K562 (cell line): ENCODE data around the gene ATRNL1. TPM values are rescaled to one million over a fixed set of nuclear protein-coding genes. Genes with fewer than 3 reads are reported as not detected.

Experiments used
- ATAC-seq: fragments of 200-7000 bp; cut with Tn5 transposase; 3 replicates; pipeline ENCODE4 v1.9.1; 2020; ENCODE audit warnings: moderate library complexity
- BruUV-seq: library from RNA; stranded (reverse); fragments of 400-500 nt; replicated peaks from 2 replicates; lab custom pipeline; 2021; lab: Mats Ljungman, UMichigan
- CTCF ChIA-PET: fragments of 300-600 bp; formaldehyde crosslinking; extraction: SDS; loops from one replicate; lab custom pipeline; 2021; ENCODE audit warnings: low intra/inter-chr PET ratio; lab: Yijun Ruan, JAX
- POLR2A ChIA-PET: fragments of 300-600, 350-650 bp; sonication (Branson Sonifier 250); formaldehyde crosslinking; extraction: SDS; loops from one replicate; lab custom pipeline; 2021; ENCODE audit warnings: antibody characterized with exemption, inconsistent platforms; lab: Yijun Ruan, JAX
- DNase-seq, 4 experiments: peaks; one replicate each; pipeline versions ENCODE4 v3.0.0 to v3.0.0-alpha.2; 2011 to 2018; ENCODE audit warnings: low spot score in 3 of 4, mixed read lengths in 3 of 4; ENCODE audit errors: extremely low read depth in 1 of 4
- FAIRE-seq: peaks from 2 replicates; lab custom pipeline; 2011; peaks lifted over from hg19 to GRCh38; lab: Jason Lieb, UNC
- H2AFZ ChIP-seq: 2 replicates; pipeline ENCODE4 v1.6.0; 2011; ENCODE audit warnings: low read depth, low read length, control low read depth, inconsistent platforms
- H3K27ac ChIP-seq: fragments of 200-600 bp; 3 replicates; pipeline ENCODE4 v1.8.0; 2011; ENCODE audit warnings: low read depth, mild to moderate bottlenecking, control low read depth, inconsistent platforms, low read length, moderate library complexity, mixed read lengths; ENCODE audit errors: extremely low read depth
- H3K27me3 ChIP-seq, 2 experiments: fragments of 300-600 bp in 1 of 2; 2 replicates in 1 of 2; 3 replicates in 1 of 2; pipeline versions ENCODE4 v1.6.0 to v1.8.0; 2011; ENCODE audit warnings: inconsistent platforms in 2 of 2, low read length in 2 of 2, mild to moderate bottlenecking in 1 of 2, mixed read lengths in 1 of 2, moderate library complexity in 1 of 2; ENCODE audit not compliant: control insufficient read depth in 2 of 2, insufficient read depth in 2 of 2
- H3K36me3 ChIP-seq: fragments of 300-600 bp; 3 replicates; pipeline ENCODE4 v1.8.0; 2011; ENCODE audit warnings: mild to moderate bottlenecking, low read length, inconsistent platforms; ENCODE audit not compliant: control insufficient read depth, insufficient read depth
- H3K4me1 ChIP-seq, 2 experiments: fragments of 200-600 bp in 1 of 2; replicated peaks in 1 of 2; 2 replicates in 1 of 2; 3 replicates in 1 of 2; pipeline versions ENCODE4 v1.5.1 to v1.8.0; 2011; ENCODE audit warnings: inconsistent platforms in 2 of 2, low read length in 2 of 2, mild to moderate bottlenecking in 1 of 2, mixed read lengths in 1 of 2, moderate library complexity in 1 of 2; ENCODE audit not compliant: control insufficient read depth in 2 of 2, insufficient read depth in 2 of 2
- H3K4me2 ChIP-seq: 2 replicates; pipeline ENCODE4 v1.6.1; 2011; ENCODE audit warnings: low read length, control low read depth, inconsistent platforms, mixed read lengths; ENCODE audit not compliant: insufficient read depth
- H3K4me3 ChIP-seq: fragments of 200-600 bp; sonication (generic), shearing (Covaris generic); 2 replicates; pipeline ENCODE4 v1.5.1; 2016; ENCODE audit warnings: control low read depth, inconsistent platforms
- H3K79me2 ChIP-seq: fragments of 200-600 bp; 3 replicates; pipeline ENCODE4 v1.8.0; 2011; ENCODE audit warnings: low read length, inconsistent platforms; ENCODE audit not compliant: control insufficient read depth, insufficient read depth
- H3K9ac ChIP-seq, 2 experiments: 2 replicates each; pipeline versions ENCODE4 v1.6.0 to v1.6.1; 2011; ENCODE audit warnings: low read depth in 2 of 2, low read length in 2 of 2, control low read depth in 1 of 2, inconsistent platforms in 1 of 2, mild to moderate bottlenecking in 1 of 2, mixed read lengths in 1 of 2; ENCODE audit not compliant: insufficient read depth in 1 of 2
- H3K9me1 ChIP-seq: one replicate; pipeline ENCODE4 v1.6.0; 2011; ENCODE audit warnings: inconsistent platforms, mild to moderate bottlenecking, low read length, moderate library complexity; ENCODE audit not compliant: control insufficient read depth, insufficient read depth
- H3K9me3 ChIP-seq: replicated peaks from 2 replicates; pipeline ENCODE4 v1.5.1; 2011; ENCODE audit warnings: low read depth, low read length, inconsistent platforms; ENCODE audit not compliant: control insufficient read depth, insufficient read depth
- H4K20me1 ChIP-seq: replicated peaks from 2 replicates; pipeline ENCODE4 v1.6.1; 2011; ENCODE audit warnings: low read length, inconsistent platforms, mixed read lengths; ENCODE audit not compliant: control insufficient read depth, insufficient read depth
- CTBP1 ChIP-seq: fragments of 450-650 bp; IDR thresholded peaks from 2 replicates; pipeline ENCODE4 v1.6.1; 2016; ENCODE audit warnings: borderline replicate concordance
- HSF4 ChIP-seq: fragments of 250-450 bp; sonication (Bioruptor Pico); IDR thresholded peaks from 2 replicates; pipeline ENCODE4 v2.1.2; 2022; ENCODE audit warnings: mild to moderate bottlenecking, moderate library complexity, borderline replicate concordance
- SAFB ChIP-seq: fragments of 200-400 bp; formaldehyde crosslinking; IDR thresholded peaks from 2 replicates; pipeline ENCODE4 v1.6.1; 2017; ENCODE audit warnings: low read depth, low read length, borderline replicate concordance
- SAP30 ChIP-seq: fragments of 200-600 bp; sonication (generic); IDR thresholded peaks from 2 replicates; pipeline ENCODE4 v1.6.1; 2012; ENCODE audit warnings: borderline replicate concordance, low read depth, mild to moderate bottlenecking, moderate library complexity, low read length, control low read depth, inconsistent platforms; ENCODE audit not compliant: insufficient read depth, poor library complexity, severe bottlenecking
- SIN3B ChIP-seq: fragments of 450-650 bp; IDR thresholded peaks from 2 replicates; pipeline ENCODE4 v1.6.1; 2017; ENCODE audit warnings: low read depth, mild to moderate bottlenecking, moderate library complexity
- ZNF445 ChIP-seq: fragments of 250-450 bp; sonication (Bioruptor Pico); IDR thresholded peaks from 2 replicates; pipeline ENCODE4 v1.4.0; 2020; ENCODE audit warnings: low read depth, mild to moderate bottlenecking, moderate library complexity
- WGBS: fragments of 100-300 bp; shearing (Covaris generic); methylation state at CpG from one replicate; pipeline ENCODE4 v1.1.6; 2016; ENCODE audit warnings: low coverage, mixed read lengths; ENCODE audit not compliant: insufficient coverage; ENCODE audit errors: missing lambda C conversion rate; 5-methylcytosine and 5-hydroxymethylcytosine counted together
- in situ Hi-C: fragments of 300-500 bp; cut with MboI; formaldehyde crosslinking; loops from 4 replicates; pipeline ENCODE4 v1.15.0; 2018; ENCODE audit warnings: inconsistent platforms, mixed read lengths
- intact Hi-C: fragments of 100-400 bp; cut with micrococcal nuclease; formaldehyde crosslinking; loops from 2 replicates; pipeline ENCODE4 v1.14.2; 2022
- polyA plus RNA-seq, 8 experiments: library from polyadenylated mRNA; depleted of rRNA in 4 of 8; stranded (reverse) in 5 of 8; unstranded in 3 of 8; fragments of >200 nt; fragmentation: Nextera tagmentation in 2 of 8; fragmentation: Illumina TruSeq in 1 of 8; extraction: Ambion mirVana in 2 of 8; extraction: Trizol in 1 of 8; gene quantifications; 2 replicates each; pipeline versions ENCODE4 v1.2.1 to v1.2.3, GENCODE V29; 2011 to 2014; ENCODE audit warnings: inconsistent platforms in 1 of 8, missing spikeins in 1 of 8
- total RNA-seq, 7 experiments: library from RNA; depleted of rRNA in 6 of 7; stranded (reverse); fragments of >200 nt in 6 of 7; fragmentation: Illumina TruSeq in 2 of 7; extraction: Trizol in 2 of 7; gene quantifications; 2 replicates each; pipeline versions ENCODE4 v1.2.1 to v1.2.3, GENCODE V29; 2011 to 2021; ENCODE audit warnings: low replicate concordance in 1 of 7
- TF ChIP-seq, protein P1 (sequence below): sonication (generic); formaldehyde crosslinking; IDR thresholded peaks from 2 replicates; pipeline ENCODE4 v1.8.1; 2023; ENCODE audit warnings: missing genetic modification reagents, mild to moderate bottlenecking, borderline replicate concordance

The ATRNL1 gene
- total and polyA plus RNA-seq, 9 of the 15 experiments (the other 6 are each of a cell fraction or from before 2014, with no cell fraction given): 0.18 TPM; not detected in 8

DNA sequence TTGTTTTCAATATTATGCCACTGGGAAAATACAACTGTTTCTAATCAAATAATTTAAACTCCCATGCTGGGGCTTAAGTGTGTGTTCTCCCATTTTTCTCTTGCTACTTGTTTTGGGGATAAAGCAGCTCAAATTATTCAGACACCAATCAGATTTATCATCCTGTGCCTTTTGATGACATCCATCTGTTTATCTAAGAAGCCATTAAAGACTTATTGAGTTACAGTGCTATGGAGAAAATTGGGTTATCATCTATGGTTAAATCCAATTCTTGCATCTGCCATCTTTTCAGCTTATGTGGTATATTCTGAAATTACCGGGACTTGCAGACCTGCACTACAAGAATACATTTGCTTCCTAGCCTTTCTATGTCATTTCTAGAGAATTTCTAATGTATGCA is 778.7 kb downstream of the ATRNL1 start:
- DNase-seq: no peak
- Histone ChIP-seq H3K4me3 (no peak overlapping the region), H2AFZ (no peak overlapping the region), H3K36me3 (no peaks in the 10 kb centered on the region), H3K9ac (no peak overlapping the region)
- intact Hi-C loops: no loop called here
- no peak for ATAC-seq
- 0% methylated on average over 1 of the region's 1 CpG for WGBS
- CTCF ChIA-PET: no interaction called here
- POLR2A ChIA-PET: no interaction called here
- TF ChIP-seq SAFB (no peak), CTBP1 (no peak), SIN3B (no peak), ZNF445 (CRISPR knock-in tag) (no peak)
- TF ChIP-seq, all 486 proteins: peak for 0
- no peaks in the 10 kb centered on the region for H3K9me3 ChIP-seq
- no peak for FAIRE-seq
- no peaks in the 10 kb centered on the region for H3K79me2 ChIP-seq
- no TSS peak for BruUV-seq
- in situ Hi-C loops: no loop called here
- no peaks in the 10 kb centered on the region for H4K20me1 ChIP-seq
- H3K4me1 ChIP-seq: no peaks in the 10 kb centered on the region
- H3K4me2 ChIP-seq: no peak overlapping the region
- no peaks in the 10 kb centered on the region for H3K9me1 ChIP-seq
- no peak overlapping the region for H3K27ac ChIP-seq
- H3K27me3 ChIP-seq: no peaks in the 10 kb centered on the region

DNA sequence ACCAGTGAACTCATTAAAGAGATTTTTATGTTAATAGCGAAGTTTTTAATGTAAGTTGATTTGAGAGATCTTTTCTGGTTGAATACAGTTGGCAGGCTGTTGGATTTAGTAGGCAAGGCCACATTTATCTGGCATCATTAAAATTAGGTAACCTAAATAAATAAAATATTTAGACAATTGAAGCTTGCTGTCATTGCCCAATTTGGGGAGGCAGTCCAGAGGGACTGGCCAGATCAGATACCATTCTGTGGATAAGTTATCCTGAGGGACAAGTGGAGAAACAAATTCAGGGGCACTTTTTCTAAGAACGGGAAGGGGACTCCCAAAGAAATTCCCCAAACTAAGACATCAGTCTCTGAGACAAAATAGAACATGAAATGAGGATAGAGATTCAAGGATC is 782.0 kb downstream of the ATRNL1 start:
- CTCF ChIA-PET: no interaction called here
- Histone ChIP-seq H3K27me3 (no peaks in the 10 kb centered on the region), H3K4me3 (no peak overlapping the region), H3K4me1 (no peaks in the 10 kb centered on the region), H3K9me3 (no peaks in the 10 kb centered on the region), H3K36me3 (no peaks in the 10 kb centered on the region), H4K20me1 (no peaks in the 10 kb centered on the region), H2AFZ (no peak overlapping the region), H3K4me2 (no peak overlapping the region), H3K9me1 (no peaks in the 10 kb centered on the region), H3K9ac (no peak overlapping the region), H3K27ac (no peak overlapping the region), H3K79me2 (no peaks in the 10 kb centered on the region)
- POLR2A ChIA-PET: no interaction called here
- FAIRE-seq (no peak), DNase-seq (no peak), ATAC-seq (no peak)
- 0% methylated on average over 1 of the region's 2 CpGs for WGBS
- TF ChIP-seq, protein P1, sequence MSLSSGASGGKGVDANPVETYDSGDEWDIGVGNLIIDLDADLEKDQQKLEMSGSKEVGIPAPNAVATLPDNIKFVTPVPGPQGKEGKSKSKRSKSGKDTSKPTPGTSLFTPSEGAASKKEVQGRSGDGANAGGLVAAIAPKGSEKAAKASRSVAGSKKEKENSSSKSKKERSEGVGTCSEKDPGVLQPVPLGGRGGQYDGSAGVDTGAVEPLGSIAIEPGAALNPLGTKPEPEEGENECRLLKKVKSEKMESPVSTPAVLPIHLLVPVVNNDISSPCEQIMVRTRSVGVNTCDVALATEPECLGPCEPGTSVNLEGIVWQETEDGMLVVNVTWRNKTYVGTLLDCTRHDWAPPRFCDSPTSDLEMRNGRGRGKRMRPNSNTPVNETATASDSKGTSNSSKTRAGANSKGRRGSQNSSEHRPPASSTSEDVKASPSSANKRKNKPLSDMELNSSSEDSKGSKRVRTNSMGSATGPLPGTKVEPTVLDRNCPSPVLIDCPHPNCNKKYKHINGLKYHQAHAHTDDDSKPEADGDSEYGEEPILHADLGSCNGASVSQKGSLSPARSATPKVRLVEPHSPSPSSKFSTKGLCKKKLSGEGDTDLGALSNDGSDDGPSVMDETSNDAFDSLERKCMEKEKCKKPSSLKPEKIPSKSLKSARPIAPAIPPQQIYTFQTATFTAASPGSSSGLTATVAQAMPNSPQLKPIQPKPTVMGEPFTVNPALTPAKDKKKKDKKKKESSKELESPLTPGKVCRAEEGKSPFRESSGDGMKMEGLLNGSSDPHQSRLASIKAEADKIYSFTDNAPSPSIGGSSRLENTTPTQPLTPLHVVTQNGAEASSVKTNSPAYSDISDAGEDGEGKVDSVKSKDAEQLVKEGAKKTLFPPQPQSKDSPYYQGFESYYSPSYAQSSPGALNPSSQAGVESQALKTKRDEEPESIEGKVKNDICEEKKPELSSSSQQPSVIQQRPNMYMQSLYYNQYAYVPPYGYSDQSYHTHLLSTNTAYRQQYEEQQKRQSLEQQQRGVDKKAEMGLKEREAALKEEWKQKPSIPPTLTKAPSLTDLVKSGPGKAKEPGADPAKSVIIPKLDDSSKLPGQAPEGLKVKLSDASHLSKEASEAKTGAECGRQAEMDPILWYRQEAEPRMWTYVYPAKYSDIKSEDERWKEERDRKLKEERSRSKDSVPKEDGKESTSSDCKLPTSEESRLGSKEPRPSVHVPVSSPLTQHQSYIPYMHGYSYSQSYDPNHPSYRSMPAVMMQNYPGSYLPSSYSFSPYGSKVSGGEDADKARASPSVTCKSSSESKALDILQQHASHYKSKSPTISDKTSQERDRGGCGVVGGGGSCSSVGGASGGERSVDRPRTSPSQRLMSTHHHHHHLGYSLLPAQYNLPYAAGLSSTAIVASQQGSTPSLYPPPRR (CRISPR knock-in tag): no peak
- TF ChIP-seq HSF4 (CRISPR knock-in tag) (no peak), SAP30 (no peak)
- no TSS peak for BruUV-seq
- in situ Hi-C loops: no loop called here
- intact Hi-C loops: no loop called here
